NT2/D1 (cell line): ENCODE measurements around the gene CASP12.

Source experiments
- DNase-seq: peaks from one replicate; pipeline ENCODE4 v3.0.0-alpha.2; 2011; ENCODE audit warnings: low read depth, low spot score
- H3K27me3 ChIP-seq: 2 replicates; pipeline ENCODE4 v1.6.0; 2011; ENCODE audit warnings: mild to moderate bottlenecking; ENCODE audit not compliant: insufficient read length, insufficient read depth
- H3K36me3 ChIP-seq: 2 replicates; pipeline ENCODE4 v1.6.1; 2011; ENCODE audit warnings: mild to moderate bottlenecking, low read length, mixed read lengths; ENCODE audit not compliant: insufficient read depth, insufficient read length
- H3K4me1 ChIP-seq: 2 replicates; pipeline ENCODE4 v1.5.1; 2011; ENCODE audit not compliant: insufficient read depth, insufficient read length
- H3K4me3 ChIP-seq: 2 replicates; pipeline ENCODE4 v1.5.1; 2011; ENCODE audit warnings: low read depth; ENCODE audit not compliant: insufficient read length
- H3K9ac ChIP-seq: 2 replicates; pipeline ENCODE4 v1.6.0; 2011; ENCODE audit warnings: low read depth; ENCODE audit not compliant: insufficient read length
- H3K9me3 ChIP-seq: 2 replicates; pipeline ENCODE4 v1.5.1; 2011; ENCODE audit warnings: mild to moderate bottlenecking, low read length; ENCODE audit not compliant: insufficient read depth
- SUZ12 ChIP-seq: IDR thresholded peaks from 2 replicates; pipeline ENCODE4 v1.6.1; 2011; ENCODE audit not compliant: insufficient read length, insufficient read depth; ENCODE audit errors: extremely low read depth
- YY1 ChIP-seq: IDR thresholded peaks from 2 replicates; pipeline ENCODE4 v1.6.1; 2011; ENCODE audit not compliant: insufficient read length, insufficient read depth
- ZNF274 ChIP-seq: IDR thresholded peaks from 2 replicates; pipeline ENCODE4 v1.6.1; 2011; ENCODE audit warnings: mild to moderate bottlenecking, low read depth, low read length

The CASP12 gene

GRCh38 chr11:104926771-104927611 is 28.7 kb upstream of the CASP12 start:
- TF ChIP-seq YY1 (no peak), SUZ12 (no peak), ZNF274 (no peak)
- Histone ChIP-seq H3K9ac (no peak overlapping the region), H3K27me3 (no peaks in the 10 kb centered on the region), H3K36me3 (no peaks in the 10 kb centered on the region), H3K9me3 (no peaks in the 10 kb centered on the region; the same call in 1 of the 2 replicates), H3K4me3 (no peak overlapping the region), H3K4me1 (no peaks in the 10 kb centered on the region)
- DNase-seq: peak; percentile 35

GRCh38 chr11:104925850-104926249 is 27.6 kb upstream of the CASP12 start:
- Histone ChIP-seq H3K9me3 (no peaks in the 10 kb centered on the region; the same call in 1 of the 2 replicates), H3K27me3 (no peaks in the 10 kb centered on the region), H3K9ac (no peak overlapping the region), H3K4me3 (no peak overlapping the region), H3K4me1 (no peaks in the 10 kb centered on the region), H3K36me3 (no peaks in the 10 kb centered on the region)
- DNase-seq: no peak
- no peak for TF ChIP-seq SUZ12
- no peak for TF ChIP-seq YY1
- TF ChIP-seq ZNF274: no peak

GRCh38 chr11:104918113-104918824 is 20.0 kb upstream of the CASP12 start:
- Histone ChIP-seq H3K9ac (no peak overlapping the region), H3K9me3 (no peaks in the 10 kb centered on the region), H3K4me1 (no peaks in the 10 kb centered on the region), H3K36me3 (no peaks in the 10 kb centered on the region), H3K27me3 (no peaks in the 10 kb centered on the region), H3K4me3 (no peak overlapping the region)
- no peak for DNase-seq
- no peak for TF ChIP-seq YY1
- no peak for TF ChIP-seq ZNF274
- no peak for TF ChIP-seq SUZ12

- TF ChIP-seq SUZ12: no peak
- Histone ChIP-seq H3K9me3 (no peaks in the 10 kb centered on the region), H3K9ac (no peak overlapping the region), H3K4me1 (no peaks in the 10 kb centered on the region), H3K4me3 (no peak overlapping the region), H3K27me3 (no peaks in the 10 kb centered on the region), H3K36me3 (no peaks in the 10 kb centered on the region)
- DNase-seq: no peak
Observed at GRCh38 chr11:104917271-104918112, 19.2 kb upstream of the CASP12 start.

DNA sequence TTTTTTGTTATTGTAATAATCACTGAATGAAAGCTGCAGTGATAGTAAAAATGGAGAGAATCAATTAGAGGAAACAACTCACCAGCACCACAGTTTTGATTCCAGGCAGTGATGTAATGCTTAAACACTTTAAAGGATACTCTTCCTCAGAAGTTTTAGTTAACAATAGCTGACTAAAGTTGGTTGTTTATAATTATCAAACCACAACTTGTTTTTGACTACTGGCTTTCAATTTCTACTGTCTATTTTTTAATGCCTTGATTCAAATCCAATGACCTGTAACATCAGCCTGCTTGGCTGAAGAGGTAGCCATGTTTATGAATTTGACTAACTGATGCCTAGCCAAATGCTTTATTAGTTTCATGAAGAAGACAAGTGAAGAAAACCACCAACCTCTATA is 18.2 kb upstream of the CASP12 start:
- H3K4me1 ChIP-seq: no peaks in the 10 kb centered on the region
- TF ChIP-seq ZNF274: no peak
- TF ChIP-seq YY1: no peak
- TF ChIP-seq SUZ12: no peak
- no peaks in the 10 kb centered on the region for H3K36me3 ChIP-seq
- H3K4me3 ChIP-seq: no peak overlapping the region
- no peak for DNase-seq
- no peaks in the 10 kb centered on the region for H3K27me3 ChIP-seq
- no peaks in the 10 kb centered on the region for H3K9me3 ChIP-seq
- H3K9ac ChIP-seq: no peak overlapping the region

DNA sequence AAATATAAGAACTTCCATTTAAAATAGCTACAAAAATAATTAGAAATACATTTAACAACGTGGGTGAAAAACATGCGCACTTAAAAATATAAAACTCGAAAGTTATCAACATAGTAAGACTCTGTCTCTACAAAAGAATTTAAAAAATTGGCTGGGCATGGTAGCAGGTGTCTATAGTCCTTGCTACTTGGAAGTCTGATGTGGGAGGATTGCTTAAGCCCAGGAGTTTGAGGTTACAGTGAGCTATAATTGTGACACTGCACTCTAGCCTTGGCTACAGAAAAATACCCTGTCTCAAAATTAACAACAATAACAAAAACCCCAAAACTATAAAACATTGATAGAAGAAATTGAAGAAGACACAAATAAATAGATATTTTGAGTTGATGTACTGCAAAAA is 13.8 kb upstream of the CASP12 start:
- no peak overlapping the region for H3K9ac ChIP-seq
- H3K27me3 ChIP-seq: no peaks in the 10 kb centered on the region
- no peak overlapping the region for H3K4me3 ChIP-seq
- no peak for DNase-seq
- no peaks in the 10 kb centered on the region for H3K36me3 ChIP-seq
- H3K4me1 ChIP-seq: no peaks in the 10 kb centered on the region
- TF ChIP-seq YY1 (no peak), ZNF274 (no peak), SUZ12 (no peak)
- no peaks in the 10 kb centered on the region for H3K9me3 ChIP-seq

- no peaks in the 10 kb centered on the region for H3K9me3 ChIP-seq
- no peaks in the 10 kb centered on the region for H3K36me3 ChIP-seq
- no peak overlapping the region for H3K9ac ChIP-seq
- H3K27me3 ChIP-seq: no peaks in the 10 kb centered on the region
- no peak overlapping the region for H3K4me3 ChIP-seq
- TF ChIP-seq ZNF274 (no peak), YY1 (no peak), SUZ12 (no peak)
- no peaks in the 10 kb centered on the region for H3K4me1 ChIP-seq
- DNase-seq: no peak
Observed at GRCh38 chr11:104908186-104908531, 9.9 kb upstream of the CASP12 start.
